HG02973 (cell line): ENCODE data around the gene GON7.
"Not testable (repeated sequence)": the region's sequence is repeated elsewhere in the genome, so short reads cannot be mapped to it uniquely, and the experiment has no call there.

Experiments
- ATAC-seq: cut with Tn5 transposase; IDR thresholded peaks from one replicate; pipeline ENCODE4 v1.9.1; 2021; ENCODE audit warnings: moderate library complexity; ENCODE audit not compliant: unreplicated experiment

The GON7 gene, protein sequence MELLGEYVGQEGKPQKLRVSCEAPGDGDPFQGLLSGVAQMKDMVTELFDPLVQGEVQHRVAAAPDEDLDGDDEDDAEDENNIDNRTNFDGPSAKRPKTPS

DNA sequence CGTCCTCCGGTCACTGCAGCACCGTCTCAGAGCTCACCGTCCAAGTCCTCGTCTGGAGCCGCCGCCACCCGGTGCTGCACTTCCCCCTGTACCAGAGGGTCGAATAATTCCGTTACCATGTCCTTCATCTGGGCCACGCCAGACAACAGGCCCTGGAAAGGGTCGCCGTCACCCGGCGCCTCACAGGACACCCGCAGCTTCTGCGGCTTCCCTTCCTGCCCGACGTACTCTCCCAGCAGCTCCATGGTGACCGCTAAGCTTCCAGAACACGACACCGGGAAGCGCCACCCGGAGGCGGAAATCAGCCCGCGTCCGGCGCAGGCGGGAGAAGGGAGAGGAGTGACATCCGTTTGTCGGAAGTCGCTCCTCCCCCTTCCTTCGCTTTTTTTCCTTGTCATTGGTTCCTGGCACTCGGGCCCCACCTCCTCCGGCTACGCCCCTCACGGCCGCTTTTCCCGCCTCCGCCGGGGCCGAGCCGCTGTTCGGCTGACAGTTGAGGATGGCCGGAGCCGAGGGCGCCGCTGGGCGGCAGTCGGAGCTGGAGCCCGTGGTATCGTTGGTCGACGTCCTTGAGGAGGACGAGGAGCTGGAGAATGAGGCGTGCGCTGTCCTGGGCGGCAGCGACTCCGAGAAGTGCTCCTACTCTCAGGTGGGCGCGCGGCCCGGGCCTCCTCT is at the start of gene GON7, which contains the start of gene UBR7:
TSS of gene GON7 (minus strand) at position 273 of the 675 bp plus-strand sequence. CDS start at position 245, 28 bp downstream.
TSS of gene UBR7 (plus strand) at position 464 of the 675 bp plus-strand sequence. CDS start at position 500, 36 bp downstream.
- ATAC-seq = peak; percentile 78

DNA sequence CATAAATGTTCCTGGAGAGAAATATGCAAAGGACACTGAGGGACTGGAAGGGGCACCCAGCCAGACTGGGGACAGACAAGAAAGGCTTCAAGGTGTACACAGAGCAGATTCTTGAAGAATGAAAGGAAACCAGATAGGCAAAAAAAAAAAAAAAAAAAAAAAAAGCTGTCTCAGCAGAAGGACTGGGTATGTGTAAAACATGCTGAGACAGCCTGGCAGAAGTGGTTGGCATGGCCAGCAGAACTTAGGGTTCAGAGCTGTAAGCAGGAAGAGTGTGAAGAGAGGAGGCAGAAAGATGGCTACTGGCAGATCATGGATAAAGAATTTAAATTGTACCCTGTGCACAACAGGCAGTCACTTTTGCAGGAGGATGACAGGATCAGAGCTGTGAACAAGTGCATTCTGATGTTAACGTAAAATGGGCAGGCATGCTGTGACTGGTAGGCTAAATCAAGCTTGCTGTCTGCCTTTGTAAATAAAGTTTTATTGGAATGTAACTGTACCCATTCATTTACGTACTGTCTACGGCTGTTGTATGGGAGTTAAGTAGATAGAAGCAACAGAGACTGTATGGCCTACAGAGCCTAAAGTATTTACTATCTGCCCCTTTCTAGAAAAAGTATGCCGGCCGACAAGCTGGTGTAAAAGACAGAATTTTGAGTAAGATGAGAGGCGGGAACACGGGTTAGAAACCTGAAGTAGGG is 42.4 kb upstream of the GON7 start:
- ATAC-seq = no peak

DNA sequence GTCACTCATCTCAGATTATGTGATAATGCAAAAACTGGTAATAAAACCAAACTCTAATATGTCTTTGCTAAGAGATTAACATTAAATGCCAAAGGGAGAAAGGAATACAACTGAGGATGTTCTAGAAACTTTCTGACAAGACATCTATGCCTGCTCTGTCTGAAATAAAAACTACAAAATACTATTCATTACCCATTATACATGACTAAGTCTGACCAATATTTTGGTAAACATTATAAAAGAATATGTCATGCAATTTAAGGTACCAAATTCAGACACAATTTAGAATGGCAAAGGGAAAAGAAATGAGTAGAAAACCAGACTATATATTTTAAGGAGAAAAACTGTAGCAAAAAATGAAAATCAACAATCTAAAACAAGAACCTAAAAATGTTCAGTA is 39.7 kb upstream of the GON7 start:
- no peak for ATAC-seq

DNA sequence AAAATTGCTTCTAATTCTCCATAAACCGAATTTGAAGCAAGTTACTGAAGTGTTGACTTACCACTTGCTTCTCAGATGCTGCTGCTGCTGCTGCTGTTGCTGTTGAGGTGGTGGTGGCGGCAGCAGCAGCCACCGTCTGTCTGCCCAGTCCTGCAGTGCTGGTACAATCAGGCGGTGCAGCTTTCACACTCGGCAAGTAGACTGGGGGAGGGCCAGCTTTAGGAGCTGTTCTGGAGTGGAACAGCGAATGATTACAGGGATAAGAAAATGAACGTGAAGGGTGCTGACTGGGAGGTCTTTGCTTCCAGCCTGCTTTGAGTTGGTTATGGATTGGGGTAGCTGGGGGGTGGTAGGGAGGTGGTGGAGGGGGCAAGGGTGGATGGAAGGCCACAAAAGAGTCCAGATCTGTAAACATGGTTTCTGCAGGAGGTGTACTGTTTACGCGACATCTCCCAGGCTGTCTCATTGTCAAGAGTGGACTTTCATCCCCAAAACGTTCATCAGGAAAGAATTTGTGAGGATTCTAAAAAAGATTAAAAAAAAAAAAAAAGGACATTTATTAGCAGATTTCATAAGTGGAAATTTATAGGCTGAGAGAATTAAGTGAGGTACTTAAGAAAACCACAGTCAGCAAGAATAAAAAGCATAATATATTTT is 39.0 kb upstream of the GON7 start:
- no peak for ATAC-seq

DNA sequence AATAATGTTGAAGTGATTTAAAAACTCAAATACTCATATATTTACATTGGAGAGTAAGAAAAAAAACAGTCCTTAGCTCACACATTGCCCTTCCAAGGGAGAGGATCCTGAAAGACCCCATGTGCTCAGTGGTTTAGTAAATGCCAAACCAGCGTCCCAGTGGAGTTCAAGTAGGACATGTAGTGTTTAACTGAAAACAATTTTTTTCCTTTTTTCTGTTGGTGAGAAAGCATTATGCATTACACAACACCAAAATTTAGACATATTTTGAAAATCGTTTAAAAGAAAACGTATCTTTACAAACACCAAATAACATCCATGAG is 33.8 kb upstream of the GON7 start:
- no peak for ATAC-seq

DNA sequence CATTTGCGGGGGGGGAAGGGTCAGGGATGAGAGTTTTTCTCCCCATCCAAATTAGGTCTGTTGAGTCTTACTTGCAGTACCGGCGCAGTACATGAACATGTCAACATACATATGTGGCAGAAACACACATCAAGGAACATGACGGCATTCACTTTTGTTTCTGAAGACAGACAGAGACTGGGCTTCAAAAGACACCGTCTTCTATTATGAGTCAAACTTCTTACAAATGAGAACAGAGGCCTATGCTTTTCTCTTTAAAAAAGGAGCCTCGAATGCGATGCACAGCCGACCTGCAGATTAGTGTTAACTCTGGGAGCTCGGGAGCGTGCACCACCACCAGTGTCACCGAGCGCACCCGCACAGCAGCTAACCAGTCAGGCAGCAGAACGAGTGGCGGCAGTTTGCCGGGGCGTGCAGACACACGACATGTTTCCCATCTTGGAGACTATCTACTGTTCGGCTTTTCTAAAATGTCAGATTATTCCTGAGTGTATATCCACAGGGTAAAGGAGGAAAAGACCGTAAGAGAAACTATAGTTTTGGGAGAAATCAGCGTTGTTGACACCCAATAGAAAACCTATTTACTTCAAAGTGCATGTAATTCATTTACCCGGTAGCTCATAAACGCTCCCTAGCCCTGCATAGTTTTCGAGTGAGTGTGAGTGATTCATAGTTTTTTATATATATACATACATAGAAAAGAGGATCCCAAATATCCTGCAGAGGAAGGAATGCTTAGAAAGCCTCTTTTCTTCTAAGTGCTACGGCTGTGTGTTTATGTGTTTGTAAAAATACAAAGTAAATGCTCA is 33.2 kb upstream of the GON7 start:
- no peak for ATAC-seq

DNA sequence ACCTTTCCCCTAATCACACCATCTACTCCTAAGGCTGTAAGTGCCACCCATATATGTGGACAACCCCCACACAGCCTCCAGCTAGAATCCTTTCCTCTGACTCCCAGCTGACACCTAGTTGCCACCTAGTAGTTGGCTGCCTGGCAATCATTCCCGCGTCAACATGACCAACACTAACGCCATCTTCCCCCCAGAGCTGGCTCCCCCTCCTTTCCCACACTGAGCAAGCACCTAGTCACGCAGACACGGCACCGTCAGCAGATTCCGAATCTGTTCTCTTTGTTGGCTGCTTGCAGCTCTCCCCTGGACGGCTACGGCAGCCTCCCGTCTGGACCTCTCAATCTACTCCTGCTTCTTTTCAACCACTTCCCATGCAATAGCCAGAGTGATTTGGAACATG is 27.9 kb upstream of the GON7 start:
- no peak for ATAC-seq

DNA sequence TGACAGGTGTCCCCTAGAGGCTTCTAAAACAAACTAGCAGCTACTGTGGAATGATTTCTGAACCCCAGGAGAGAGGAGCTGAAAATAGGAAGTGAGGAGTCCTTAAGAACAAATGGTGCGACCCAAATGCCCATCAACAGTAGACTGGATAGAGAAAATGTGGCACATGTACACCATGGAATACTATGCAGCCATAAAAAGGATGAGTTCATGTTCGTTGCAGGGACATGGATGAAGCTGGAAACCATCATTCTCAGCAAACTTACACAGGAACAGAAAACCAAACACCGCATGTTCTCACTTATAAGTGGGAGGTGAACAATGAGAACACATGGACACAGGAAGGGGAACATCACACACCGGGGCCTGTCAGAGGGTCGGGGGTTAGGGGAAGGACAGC is 26.2 kb upstream of the GON7 start:
- not testable (repeated sequence) for ATAC-seq

DNA sequence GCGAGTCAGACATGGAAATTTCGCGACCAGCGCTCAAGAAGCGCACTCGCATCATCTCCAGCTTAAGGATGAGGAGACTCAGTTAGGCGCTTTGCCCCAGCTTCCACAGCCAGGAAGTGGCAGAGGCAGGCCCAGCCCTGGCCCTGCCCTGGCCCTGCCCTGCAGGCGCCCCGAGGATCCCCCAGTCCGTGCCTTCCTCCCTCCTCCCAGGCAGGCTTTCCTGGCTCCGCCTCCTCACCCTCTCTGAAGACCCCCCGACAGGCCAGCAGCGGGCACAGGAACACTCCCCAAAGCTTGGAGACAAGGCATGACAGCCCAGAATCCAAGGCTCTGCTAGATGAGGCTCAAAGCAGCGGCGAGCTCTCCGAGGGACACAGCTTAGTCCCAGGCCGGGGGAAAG is 25.3 kb upstream of the GON7 start:
- no peak for ATAC-seq

DNA sequence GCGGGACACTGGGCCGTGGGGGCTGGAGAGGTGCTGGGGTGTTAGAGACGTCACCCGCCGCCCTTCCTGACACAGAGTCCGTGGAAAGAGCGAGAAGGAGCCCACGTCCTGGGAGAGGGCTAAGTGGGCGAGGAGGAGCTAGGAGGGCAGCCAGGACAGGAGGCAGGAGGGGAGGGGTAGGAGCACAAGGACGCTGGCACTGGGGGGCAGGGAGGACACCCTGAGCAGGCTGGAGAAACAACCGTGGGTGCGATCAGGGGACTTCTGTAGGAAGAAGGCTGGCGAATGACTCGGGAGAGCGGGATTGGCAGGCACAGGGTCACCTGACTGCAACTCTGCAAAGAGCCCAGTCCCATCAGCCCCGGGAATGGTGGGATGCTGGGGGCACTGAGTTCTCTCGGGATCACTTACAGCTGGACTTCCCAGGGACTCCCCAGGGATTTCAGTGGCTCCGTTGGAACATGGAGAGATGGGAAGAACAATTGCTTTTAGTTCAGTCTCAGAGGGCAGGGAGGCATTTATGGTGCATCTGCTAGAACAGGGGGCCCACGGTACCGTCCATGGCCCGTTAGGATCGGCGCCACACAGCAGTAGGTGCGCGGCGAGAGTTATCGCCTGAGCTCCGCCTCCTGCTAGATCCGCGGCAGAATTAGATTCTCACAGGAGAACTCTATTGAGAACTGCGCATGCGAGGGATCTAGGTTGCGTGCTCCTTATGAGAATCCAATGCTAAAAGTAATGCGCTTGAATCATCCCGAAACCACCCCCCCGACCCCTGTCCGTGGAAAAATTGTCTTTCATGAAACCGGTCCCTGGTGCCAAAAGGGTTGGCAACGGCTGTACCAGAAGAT is 24.5 kb upstream of the GON7 start:
- no peak for ATAC-seq

DNA sequence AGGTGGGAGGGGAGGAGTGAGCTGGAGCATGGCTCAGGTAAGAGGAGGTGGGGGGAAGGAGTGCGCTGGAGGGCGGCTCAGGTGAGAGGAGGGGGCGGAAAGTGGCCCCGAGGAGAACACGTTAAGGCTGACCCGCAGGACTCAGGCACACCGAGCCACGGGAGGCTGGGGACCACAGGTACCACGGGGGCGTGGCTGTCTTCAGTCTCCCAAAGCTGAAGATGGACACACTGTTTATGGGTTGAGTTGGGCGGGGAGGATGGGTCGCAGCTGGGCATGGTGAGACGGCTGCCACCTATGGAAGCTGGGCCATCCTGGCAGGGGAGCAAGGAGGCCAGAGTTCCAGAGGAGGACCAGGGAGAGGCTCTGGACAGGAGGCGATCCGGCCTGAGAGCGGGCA is 23.7 kb upstream of the GON7 start:
- ATAC-seq = no peak

DNA sequence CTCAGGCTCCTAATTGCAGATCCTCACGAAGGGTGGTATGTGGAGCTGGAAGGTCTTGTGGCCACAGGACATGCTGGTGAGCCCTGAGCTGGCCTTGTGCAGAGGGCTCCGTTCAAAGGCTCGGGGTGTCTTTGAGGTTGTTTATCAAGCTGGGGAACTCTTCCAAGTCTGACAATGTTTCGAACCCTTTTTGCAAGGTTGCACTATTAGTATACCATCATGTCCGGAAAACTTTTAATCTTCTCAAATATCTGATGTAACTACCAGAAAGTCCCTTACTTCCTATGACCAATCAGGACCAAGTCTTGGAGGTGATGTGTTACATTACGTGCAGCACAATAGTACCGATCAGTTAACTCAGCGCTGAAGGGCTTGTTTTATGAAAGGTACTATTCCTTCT is 21.7 kb upstream of the GON7 start:
- no peak for ATAC-seq

DNA sequence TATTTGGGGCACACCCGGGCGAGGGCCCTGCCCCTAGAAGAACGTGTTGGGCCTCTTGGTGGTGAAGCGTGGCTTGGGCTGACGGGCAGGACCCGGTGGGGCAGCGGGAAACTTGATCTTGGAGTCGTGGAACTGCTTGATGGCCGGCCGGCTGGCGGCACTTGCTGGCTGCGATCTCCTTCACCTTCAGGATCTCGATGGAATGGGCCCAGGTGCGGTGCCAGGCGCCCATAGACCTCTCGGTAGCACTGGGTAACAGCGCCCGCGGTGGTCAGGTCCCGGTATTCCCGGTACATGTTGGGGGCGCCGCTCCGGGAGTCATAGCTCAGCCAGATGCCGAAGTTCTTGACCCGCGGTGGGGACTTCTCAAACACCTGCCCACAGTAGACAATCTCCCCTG is 16.7 kb upstream of the GON7 start:
- ATAC-seq = no peak

DNA sequence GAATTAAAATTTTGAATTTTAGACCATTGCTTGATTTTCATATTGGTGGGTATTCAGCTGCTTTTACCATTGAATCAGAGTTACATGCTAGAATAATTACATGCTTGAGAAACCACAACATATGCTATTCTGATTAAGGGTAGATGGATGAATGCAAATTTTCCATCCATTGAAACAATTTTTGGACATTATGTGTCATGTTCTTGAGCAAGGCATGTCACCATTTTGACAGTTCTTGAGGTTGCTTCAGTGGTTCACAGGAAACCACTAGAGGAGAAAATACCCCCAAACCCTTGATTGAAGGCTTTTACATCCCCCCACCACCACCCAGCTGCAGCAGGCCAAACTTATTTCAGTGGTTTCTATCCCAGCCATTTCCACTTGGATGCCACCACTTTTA is 13.6 kb upstream of the GON7 start:
- no peak for ATAC-seq

DNA sequence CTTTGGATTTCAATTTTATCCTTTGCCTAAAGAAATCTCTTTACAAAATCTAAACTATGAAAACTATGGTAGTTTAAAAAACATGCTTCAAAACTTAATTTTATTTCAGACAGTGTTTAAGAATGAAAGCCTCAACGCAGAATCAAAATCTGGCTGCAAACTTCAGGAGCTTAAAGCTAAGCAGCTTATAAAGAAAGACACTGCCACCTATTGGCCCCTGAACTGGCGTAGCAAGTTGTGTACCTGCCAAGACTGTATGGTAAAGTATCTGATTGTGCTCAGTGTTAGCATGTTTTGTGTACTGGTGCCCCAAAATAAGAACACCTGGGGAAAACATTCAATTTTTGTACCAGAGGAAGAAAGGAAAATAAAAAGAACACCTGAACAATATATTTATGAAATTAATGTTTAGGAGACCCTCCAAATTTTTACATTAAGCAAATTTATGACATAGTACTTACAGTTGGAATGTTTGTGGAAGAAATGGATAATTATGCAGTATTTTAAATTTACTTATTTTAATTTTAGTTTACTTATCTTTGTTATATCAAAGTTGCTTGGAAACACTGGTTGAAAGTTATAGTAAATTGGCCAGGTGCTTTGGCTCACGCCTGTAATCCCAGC is 12.3 kb upstream of the GON7 start:
- peak; percentile 53 for ATAC-seq

DNA sequence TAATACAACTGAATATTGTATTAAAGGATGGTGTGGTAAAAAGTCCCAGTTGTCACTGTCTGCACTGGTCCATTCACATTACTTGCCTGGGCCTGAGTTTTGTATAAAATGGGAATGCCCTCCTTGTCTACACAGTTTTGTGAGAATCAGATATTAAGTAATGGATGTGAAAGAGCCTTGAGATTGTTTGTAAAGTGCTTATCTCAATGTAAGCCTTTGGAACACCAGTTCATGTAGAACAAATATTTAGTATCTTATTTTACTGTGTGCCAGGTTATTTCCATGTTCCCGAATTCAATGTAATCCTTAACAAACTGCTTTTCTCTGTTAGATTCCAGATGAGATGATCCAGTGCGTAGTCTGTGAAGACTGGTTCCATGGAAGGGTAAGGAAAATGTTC is 7.7 kb upstream of the GON7 start:
- ATAC-seq = no peak

DNA sequence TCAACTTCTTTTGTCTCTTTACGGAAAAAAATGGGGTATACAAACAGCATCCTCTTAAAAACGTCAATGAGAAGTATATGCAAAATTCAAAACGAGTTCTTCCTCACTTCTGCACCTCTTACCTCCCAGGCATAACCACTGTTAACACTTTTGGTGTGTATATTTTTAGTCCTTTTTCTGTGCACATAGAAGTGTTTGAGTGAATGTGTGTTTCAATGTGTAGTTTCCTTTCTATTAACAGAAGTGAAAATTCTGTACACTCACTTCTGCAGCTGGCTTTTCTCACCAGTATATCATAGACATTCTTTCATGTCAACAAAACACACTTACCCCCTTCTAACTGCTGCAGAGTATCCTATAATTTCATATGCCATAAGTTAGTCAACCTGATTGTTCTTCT is 5.6 kb upstream of the GON7 start:
- peak; percentile 67 for ATAC-seq

DNA sequence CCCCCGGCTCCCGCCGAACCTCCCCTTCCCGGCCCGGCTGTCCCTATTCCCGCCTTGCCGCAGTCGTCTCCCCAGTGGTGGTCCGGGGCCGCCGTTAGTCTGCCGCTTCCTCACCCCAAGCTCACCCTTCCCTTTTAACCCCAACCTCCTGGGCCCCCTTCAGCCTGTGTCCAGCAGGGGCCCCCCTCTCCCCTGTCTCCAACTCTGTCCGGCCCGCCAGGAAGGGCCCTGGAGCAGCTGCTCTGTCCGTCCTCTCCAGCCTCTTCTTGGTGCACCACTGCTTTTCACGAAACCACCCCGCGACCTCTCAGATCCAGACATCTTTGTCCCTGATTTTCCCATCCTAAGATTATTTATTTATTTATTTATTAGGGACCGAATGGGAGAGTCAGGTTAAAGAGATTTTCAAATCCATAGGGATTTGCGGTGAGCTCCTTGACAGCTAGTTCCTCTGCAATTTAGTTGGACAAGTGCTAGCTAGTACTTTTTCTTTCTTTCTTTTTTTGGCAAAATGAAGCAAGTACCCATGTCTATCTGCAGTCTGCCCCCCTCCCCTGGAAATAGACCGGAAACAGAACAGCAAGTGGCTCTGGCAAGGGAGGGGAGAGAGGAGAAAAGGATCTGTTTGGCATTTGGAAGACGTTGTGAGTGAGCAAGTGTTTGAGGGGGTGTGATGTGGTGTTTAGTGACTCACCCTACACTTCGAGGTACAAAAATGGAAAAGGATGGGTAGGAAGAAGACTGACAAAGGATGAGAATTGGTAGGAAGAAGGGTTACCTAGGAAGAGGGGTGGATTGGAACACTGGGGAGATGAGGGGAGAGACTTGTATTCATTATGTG is 823 bp upstream of the GON7 start:
- ATAC-seq = peak; percentile 32

DNA sequence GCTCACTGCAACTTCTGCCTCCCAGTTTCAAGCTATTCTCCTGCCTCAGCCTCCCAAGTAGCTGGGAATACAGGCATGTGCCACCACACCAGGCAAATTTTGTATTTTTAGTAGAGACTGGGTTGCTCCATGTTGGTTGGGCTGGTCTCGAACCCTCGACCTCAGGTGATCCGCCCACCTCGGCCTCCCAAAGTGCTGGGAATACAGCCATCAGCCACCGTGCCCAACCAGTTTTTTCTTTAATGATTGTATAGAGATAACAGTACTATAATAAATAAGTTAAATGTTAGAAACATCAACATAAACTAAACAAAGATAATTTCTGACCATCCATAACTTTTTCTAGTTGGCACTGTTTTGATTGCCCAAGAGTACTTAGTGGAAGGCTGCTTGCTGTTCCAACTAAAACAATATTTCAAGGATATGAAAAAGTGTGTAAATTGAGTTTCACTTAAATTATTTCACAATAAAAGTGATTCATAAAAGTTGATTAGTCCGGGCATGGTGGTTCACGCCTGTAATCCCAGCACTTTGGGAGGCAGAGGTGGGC is 5.6 kb downstream of the GON7 start:
- no peak for ATAC-seq
